Mesenchymal stem cell (in vitro differentiated cells and primary cell): ENCODE results near the gene GRHL1.

ENCODE experiments used
- DNase-seq: peaks from one replicate; pipeline ENCODE4 v3.0.0-alpha.2; 2013
- H2AFZ ChIP-seq: one replicate; pipeline ENCODE4 v1.6.1; 2013; ENCODE audit warnings: low read depth, mild to moderate bottlenecking, control low read depth, inconsistent platforms, low read length, moderate library complexity
- H2AK5ac ChIP-seq: 2 replicates; pipeline ENCODE4 v1.6.1; 2013; ENCODE audit warnings: low read length, moderate library complexity, mild to moderate bottlenecking, inconsistent platforms; ENCODE audit not compliant: severe bottlenecking
- H2BK120ac ChIP-seq: one replicate; pipeline ENCODE4 v1.6.1; 2013; ENCODE audit warnings: low read depth, mild to moderate bottlenecking, inconsistent platforms, low read length, moderate library complexity
- H2BK12ac ChIP-seq, 2 experiments: one replicate each; pipeline ENCODE4 v1.6.1; 2013; ENCODE audit warnings: inconsistent platforms in 2 of 2, low read length in 2 of 2, mild to moderate bottlenecking in 2 of 2, moderate library complexity in 2 of 2, control low read depth in 1 of 2
- H2BK15ac ChIP-seq: one replicate; pipeline ENCODE4 v1.6.1; 2013; ENCODE audit warnings: mild to moderate bottlenecking, low read depth, inconsistent platforms; ENCODE audit not compliant: poor library complexity, severe bottlenecking
- H2BK5ac ChIP-seq: 2 replicates; pipeline ENCODE4 v1.6.1; 2013; ENCODE audit warnings: low read depth, mild to moderate bottlenecking, low read length, control low read depth, inconsistent platforms; ENCODE audit not compliant: poor library complexity, severe bottlenecking
- H3K14ac ChIP-seq, 2 experiments: one replicate each; pipeline ENCODE4 v1.6.1; 2013; ENCODE audit warnings: inconsistent platforms in 2 of 2, low read length in 2 of 2, control low read depth in 1 of 2, mild to moderate bottlenecking in 1 of 2, moderate library complexity in 1 of 2
- H3K18ac ChIP-seq, 2 experiments: one replicate each; pipeline ENCODE4 v1.6.1; 2013; ENCODE audit warnings: inconsistent platforms in 2 of 2, low read length in 2 of 2, control low read depth in 1 of 2, low read depth in 1 of 2, mild to moderate bottlenecking in 1 of 2
- H3K23ac ChIP-seq, 2 experiments: one replicate each; pipeline ENCODE4 v1.6.1; 2013; ENCODE audit warnings: inconsistent platforms in 2 of 2, low read length in 2 of 2, mild to moderate bottlenecking in 2 of 2, moderate library complexity in 2 of 2, control low read depth in 1 of 2
- H3K27ac ChIP-seq: 2 replicates; pipeline ENCODE4 v1.5.1; 2013; ENCODE audit warnings: mild to moderate bottlenecking, moderate library complexity, low read length, control low read depth, inconsistent platforms; ENCODE audit not compliant: poor library complexity, severe bottlenecking
- H3K27me3 ChIP-seq, 2 experiments: 2 replicates each; pipeline versions ENCODE4 v1.6.1 to v1.7.0; 2013; ENCODE audit warnings: low read length in 2 of 2, mild to moderate bottlenecking in 2 of 2, moderate library complexity in 2 of 2, control low read depth in 1 of 2, inconsistent platforms in 1 of 2; ENCODE audit not compliant: control insufficient read depth in 1 of 2, insufficient read depth in 1 of 2
- H3K36me3 ChIP-seq, 2 experiments: 2 replicates each; pipeline versions ENCODE4 v1.6.1 to v1.7.0; 2013; ENCODE audit warnings: low read length in 2 of 2, control low read depth in 1 of 2, inconsistent platforms in 1 of 2, low read depth in 1 of 2, mild to moderate bottlenecking in 1 of 2; ENCODE audit not compliant: insufficient read depth in 2 of 2, control insufficient read depth in 1 of 2
- H3K4ac ChIP-seq, 2 experiments: one replicate each; pipeline ENCODE4 v1.6.1; 2013; ENCODE audit warnings: inconsistent platforms in 2 of 2, low read length in 2 of 2, mild to moderate bottlenecking in 2 of 2, moderate library complexity in 2 of 2, control low read depth in 1 of 2, low read depth in 1 of 2
- H3K4me1 ChIP-seq: 2 replicates; pipeline ENCODE4 v1.6.1; 2013; ENCODE audit warnings: low read depth, low read length, control low read depth; ENCODE audit not compliant: control insufficient read depth, insufficient read depth
- H3K4me2 ChIP-seq: 2 replicates; pipeline ENCODE4 v1.6.1; 2013; ENCODE audit warnings: low read length, mild to moderate bottlenecking, inconsistent platforms; ENCODE audit not compliant: poor library complexity, severe bottlenecking
- H3K4me3 ChIP-seq, 2 experiments: 2 replicates each; pipeline versions ENCODE4 v1.5.1 to v1.7.0; 2013; ENCODE audit warnings: low read length in 2 of 2, mild to moderate bottlenecking in 2 of 2, control low read depth in 1 of 2, low read depth in 1 of 2; ENCODE audit not compliant: insufficient read depth in 1 of 2
- H3K79me1 ChIP-seq: replicated peaks from 2 replicates; pipeline ENCODE4 v1.6.1; 2013; ENCODE audit warnings: mild to moderate bottlenecking, control low read depth, low read length, inconsistent platforms; ENCODE audit not compliant: poor library complexity, severe bottlenecking
- H3K9ac ChIP-seq: 2 replicates; pipeline ENCODE4 v1.7.0; 2013; ENCODE audit warnings: mild to moderate bottlenecking, low read length, moderate library complexity
- H3K9me3 ChIP-seq: 2 replicates; pipeline ENCODE4 v1.7.0; 2013; ENCODE audit warnings: mild to moderate bottlenecking, low read length; ENCODE audit not compliant: control insufficient read depth
- H4K8ac ChIP-seq: one replicate; pipeline ENCODE4 v1.6.1; 2013; ENCODE audit warnings: inconsistent platforms, mild to moderate bottlenecking, low read length, moderate library complexity
- H4K91ac ChIP-seq: one replicate; pipeline ENCODE4 v1.6.1; 2013; ENCODE audit warnings: mild to moderate bottlenecking, low read length, inconsistent platforms
- WGBS: methylation state at CpG from one replicate; pipeline ENCODE4 v1.1.7; 2013; ENCODE audit warnings: mixed read lengths; 5-methylcytosine and 5-hydroxymethylcytosine counted together

Gene GRHL1

DNA sequence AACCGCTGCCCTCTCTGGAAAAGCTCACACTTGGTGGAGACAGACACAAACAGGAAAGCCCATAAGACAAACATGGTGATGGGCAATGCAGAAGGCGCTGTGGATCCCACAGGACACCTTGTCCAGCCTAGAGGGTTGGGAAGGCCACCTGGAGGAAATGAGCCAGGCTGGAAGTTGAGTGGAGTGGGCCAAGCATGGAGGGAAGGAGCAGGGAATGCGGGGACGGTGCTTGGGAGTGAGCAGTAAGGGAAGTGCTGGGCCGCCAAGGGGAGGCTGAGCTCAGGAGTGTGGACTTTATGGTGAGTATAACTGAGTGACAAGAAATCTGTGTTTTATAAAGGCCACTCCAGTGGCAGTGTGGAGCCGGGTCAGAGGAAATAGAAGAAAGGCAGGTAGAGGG is 2.8 kb upstream of the GRHL1 start:
- H2BK15ac ChIP-seq: no peak overlapping the region
- H4K91ac ChIP-seq: no peak overlapping the region
- H2BK120ac ChIP-seq: no peak overlapping the region
- no peak overlapping the region for H2AFZ ChIP-seq
- no peak overlapping the region for H3K4me2 ChIP-seq
- H3K4me3 ChIP-seq: no peak overlapping the region
- peaks cover 21 to 33% of the 10 kb centered on the region in 2 experiments for H3K27me3 ChIP-seq
- H3K23ac ChIP-seq: no peak overlapping the region
- H2BK12ac ChIP-seq: no peak overlapping the region
- no peaks in the 10 kb centered on the region for H3K36me3 ChIP-seq
- H3K27ac ChIP-seq: no peak overlapping the region
- no peak overlapping the region for H3K9ac ChIP-seq
- no peaks in the 10 kb centered on the region for H3K79me1 ChIP-seq
- H3K9me3 ChIP-seq: no peaks in the 10 kb centered on the region
- no peak overlapping the region for H3K14ac ChIP-seq
- no peak overlapping the region for H2AK5ac ChIP-seq
- H3K4me1 ChIP-seq: peaks cover 9% of the 10 kb centered on the region
- H2BK5ac ChIP-seq: no peak overlapping the region
- no peak overlapping the region for H3K4ac ChIP-seq
- H4K8ac ChIP-seq: no peak overlapping the region
- no peak overlapping the region for H3K18ac ChIP-seq
- 91% methylated on average over 6 of the region's 6 CpGs for WGBS
- no peak for DNase-seq

DNA sequence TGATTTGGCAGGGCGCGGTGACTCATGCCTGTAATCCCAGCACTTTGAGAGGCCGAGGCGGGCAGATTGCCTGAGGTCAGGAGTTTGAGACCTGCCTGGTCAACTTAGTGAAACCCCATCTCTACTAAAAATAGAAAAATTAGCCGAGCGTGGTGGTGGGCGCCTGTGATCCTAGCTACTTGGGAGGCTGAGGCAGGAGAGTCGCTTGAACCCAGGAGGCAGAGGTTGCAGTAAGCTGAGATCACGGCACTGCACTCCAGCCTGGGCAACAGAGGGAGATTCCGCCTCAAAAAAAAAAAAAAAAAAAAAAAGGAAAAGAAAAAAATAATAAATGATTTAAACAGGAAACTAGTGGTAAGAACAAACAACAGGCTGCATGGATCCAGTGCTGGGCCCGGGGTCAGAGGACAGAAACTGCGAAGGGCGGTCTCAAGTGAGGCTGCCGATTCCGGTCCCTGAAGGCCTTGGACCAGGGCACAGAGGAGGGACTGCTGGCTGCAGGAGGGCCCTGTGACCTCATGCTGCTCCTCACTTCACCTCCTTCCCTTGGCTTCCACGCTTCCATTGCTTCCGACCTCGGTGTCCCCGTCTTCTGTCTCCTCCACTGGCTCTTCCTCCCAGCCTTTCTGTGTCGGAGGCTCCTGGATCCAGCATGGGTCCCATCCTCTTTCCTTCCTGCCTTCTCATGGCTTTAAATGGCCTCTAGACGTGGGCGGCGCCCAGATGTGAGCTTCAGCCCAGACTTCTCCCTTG is 2.1 kb upstream of the GRHL1 start:
- WGBS: 90% methylated on average over 21 of the region's 23 CpGs
- H4K91ac ChIP-seq: no peak overlapping the region
- no peak overlapping the region for H3K18ac ChIP-seq
- H2BK120ac ChIP-seq: no peak overlapping the region
- H3K4me3 ChIP-seq: no peak overlapping the region
- H2AK5ac ChIP-seq: no peak overlapping the region
- no peak overlapping the region for H3K23ac ChIP-seq
- H3K27ac ChIP-seq: no peak overlapping the region
- no peak overlapping the region for H2BK15ac ChIP-seq
- H2AFZ ChIP-seq: no peak overlapping the region
- no peaks in the 10 kb centered on the region for H3K36me3 ChIP-seq
- no peak overlapping the region for H3K4me2 ChIP-seq
- no peaks in the 10 kb centered on the region for H3K79me1 ChIP-seq
- no peak overlapping the region for H4K8ac ChIP-seq
- no peaks in the 10 kb centered on the region for H3K9me3 ChIP-seq
- DNase-seq: no peak
- no peak overlapping the region for H2BK12ac ChIP-seq
- peak overlapping the region in 1 of 2 experiments; percentile 23 for H3K14ac ChIP-seq
- peaks cover 9% of the 10 kb centered on the region for H3K4me1 ChIP-seq
- H3K4ac ChIP-seq: no peak overlapping the region
- H3K27me3 ChIP-seq: peaks cover 21 to 33% of the 10 kb centered on the region in 2 experiments
- H3K9ac ChIP-seq: no peak overlapping the region
- no peak overlapping the region for H2BK5ac ChIP-seq

DNA sequence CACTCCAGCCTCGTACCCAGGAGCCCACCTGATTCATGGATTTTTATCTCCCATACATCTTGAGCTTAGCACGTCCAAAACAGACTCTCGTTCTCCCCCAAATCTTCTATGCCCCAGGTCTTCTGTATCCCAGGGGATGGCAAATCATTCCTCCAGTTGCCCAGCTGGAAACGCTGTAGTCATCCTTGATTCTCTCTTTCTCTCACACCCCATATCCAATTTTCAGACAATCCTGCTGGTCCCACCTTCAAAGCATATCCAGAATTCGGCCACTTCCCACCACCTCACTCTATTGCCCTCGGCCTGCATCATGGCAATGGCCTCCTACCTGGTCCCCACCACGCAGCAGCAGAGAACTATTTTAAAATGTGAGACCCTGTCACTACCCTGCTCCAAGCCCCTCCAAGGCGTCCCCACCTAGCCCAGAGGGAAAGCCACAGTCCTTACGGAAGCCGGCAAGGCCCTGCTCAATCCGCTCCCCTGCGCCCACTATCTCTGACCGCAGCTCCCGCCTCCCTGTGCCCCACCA is 1.4 kb upstream of the GRHL1 start:
- Histone ChIP-seq H3K27me3 (peaks cover 21 to 27% of the 10 kb centered on the region in 2 experiments), H4K91ac (no peak overlapping the region), H3K27ac (no peak overlapping the region), H3K36me3 (no peaks in the 10 kb centered on the region), H3K9me3 (no peaks in the 10 kb centered on the region), H4K8ac (no peak overlapping the region), H2BK5ac (no peak overlapping the region), H2AK5ac (no peak overlapping the region), H3K23ac (peak overlapping the region in 1 of 2 experiments; percentile 63), H3K9ac (no peak overlapping the region), H2BK120ac (no peak overlapping the region), H3K4me3 (no peak overlapping the region), H2BK15ac (no peak overlapping the region), H3K4me1 (peaks cover 9% of the 10 kb centered on the region), H3K4me2 (no peak overlapping the region), H3K18ac (no peak overlapping the region), H2AFZ (no peak overlapping the region), H3K79me1 (no peaks in the 10 kb centered on the region), H3K4ac (no peak overlapping the region), H3K14ac (no peak overlapping the region), H2BK12ac (peak overlapping the region in 1 of 2 experiments; percentile 23)
- WGBS: 90% methylated on average over 14 of the region's 14 CpGs
- no peak for DNase-seq

DNA sequence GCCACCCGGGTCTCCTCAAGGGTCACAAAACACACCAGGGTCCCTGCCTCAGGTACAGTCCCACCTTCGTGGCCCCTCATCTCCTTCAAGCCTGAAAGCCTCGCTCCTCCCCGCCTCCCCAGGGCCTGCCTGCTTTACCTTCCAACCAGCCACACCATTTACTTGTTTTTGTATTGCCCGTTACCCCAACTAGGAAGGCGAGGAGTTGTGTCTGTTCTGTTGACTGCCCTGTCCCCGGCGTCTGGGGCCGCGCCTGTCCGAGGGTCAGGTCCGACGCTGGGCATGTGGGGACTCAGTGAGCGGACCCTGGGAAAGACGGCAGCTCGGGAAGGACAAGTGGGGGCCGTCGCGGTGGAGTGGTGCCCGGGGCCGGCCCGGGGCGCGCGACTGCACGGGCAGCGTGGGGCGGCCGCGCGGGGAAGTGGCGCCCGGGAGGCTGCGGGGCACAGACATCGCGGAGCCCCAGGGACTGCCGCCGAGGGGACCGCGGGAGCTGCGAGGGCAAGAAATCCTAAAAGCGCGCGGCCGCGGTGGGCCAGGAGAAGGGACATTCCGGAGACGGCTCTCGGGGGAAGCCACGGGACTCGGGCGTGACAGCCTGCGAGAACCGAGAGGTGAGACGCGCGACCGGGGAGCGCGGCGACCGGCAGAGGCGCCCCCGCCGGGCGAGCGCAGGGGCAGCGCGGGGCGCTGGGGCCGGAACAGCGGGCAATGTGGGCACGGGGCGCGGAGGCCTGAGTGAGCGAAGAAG is 797 bp upstream of the GRHL1 start:
- H4K91ac ChIP-seq: no peak overlapping the region
- H3K27ac ChIP-seq: no peak overlapping the region
- peak overlapping the region; percentile 44 to 55 for H3K18ac ChIP-seq
- peak overlapping the region; percentile 43 for H3K9ac ChIP-seq
- 8% methylated on average over 45 of the region's 76 CpGs for WGBS
- peak overlapping the region in 1 of 2 experiments; percentile 42 for H2BK12ac ChIP-seq
- no peak overlapping the region for H2BK15ac ChIP-seq
- no peak overlapping the region for H2AK5ac ChIP-seq
- peaks cover 9% of the 10 kb centered on the region for H3K4me1 ChIP-seq
- peak overlapping the region in 1 of 2 experiments; percentile 63 for H3K23ac ChIP-seq
- H3K9me3 ChIP-seq: no peaks in the 10 kb centered on the region
- DNase-seq: peak; percentile 40
- H3K4me2 ChIP-seq: peak overlapping the region; percentile 91
- no peaks in the 10 kb centered on the region for H3K36me3 ChIP-seq
- H2BK5ac ChIP-seq: no peak overlapping the region
- peak overlapping the region; percentile 78 for H2AFZ ChIP-seq
- H3K79me1 ChIP-seq: no peaks in the 10 kb centered on the region
- H3K4me3 ChIP-seq: peak overlapping the region; percentile 75
- H3K14ac ChIP-seq: no peak overlapping the region
- H3K4ac ChIP-seq: no peak overlapping the region
- peaks cover 15 to 20% of the 10 kb centered on the region in 2 experiments for H3K27me3 ChIP-seq
- H2BK120ac ChIP-seq: no peak overlapping the region
- peak overlapping the region; percentile 19 for H4K8ac ChIP-seq
